Measurements from ENCODE around the gene IL17REL. TPM values are rescaled to one million over a fixed set of nuclear protein-coding genes. Genes with fewer than 3 reads are reported as not detected.

The IL17REL gene
- total RNA-seq, 1 donor from 2014 or later = 0.17 TPM

DNA sequence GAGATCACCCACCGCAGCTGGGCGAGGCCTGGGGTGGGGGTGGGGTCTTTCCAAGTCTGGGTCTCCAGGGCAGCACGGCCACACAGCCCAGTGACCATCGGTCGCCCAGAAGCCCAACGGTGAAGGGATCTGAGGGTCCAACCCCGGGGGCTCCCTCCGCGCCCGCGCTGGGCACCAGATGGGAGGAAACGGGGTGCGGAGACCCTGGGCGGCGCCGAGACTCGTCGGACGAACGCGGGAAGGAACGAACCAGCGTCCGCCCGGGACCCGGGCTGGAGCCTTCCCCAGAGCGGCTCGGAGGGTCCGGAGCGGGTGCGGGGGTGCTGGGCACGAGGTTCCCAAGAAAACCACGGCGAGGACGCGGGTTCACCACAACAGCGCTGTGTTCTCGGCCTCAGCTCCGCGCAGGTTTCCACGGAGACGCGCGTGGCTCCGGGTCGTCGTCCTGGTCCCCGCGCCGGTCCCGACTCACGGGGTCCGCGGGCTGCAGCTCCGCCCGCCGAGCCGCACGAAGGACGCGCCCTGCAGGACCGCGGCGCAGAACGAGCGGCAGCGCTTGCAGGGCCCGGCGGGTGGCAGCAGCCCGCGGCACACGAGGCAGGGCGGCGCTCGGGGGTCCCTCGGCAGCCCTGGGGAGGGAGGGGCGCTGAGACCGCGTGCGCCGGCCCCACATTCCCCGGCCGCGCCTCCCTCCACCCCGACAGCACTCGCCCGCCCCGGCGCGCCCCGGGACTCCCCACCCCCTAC is 2.3 kb upstream of the IL17REL start:
- DNase-seq (ENCODE audit: low spot score) = peak; percentile 83
- H3K27me3 Mint-ChIP-seq (ENCODE audit: low read depth) = peaks cover 18% of the 10 kb centered on the region
- no peak overlapping the region for H3K27ac Mint-ChIP-seq (ENCODE audit: unreplicated experiment)

DNA sequence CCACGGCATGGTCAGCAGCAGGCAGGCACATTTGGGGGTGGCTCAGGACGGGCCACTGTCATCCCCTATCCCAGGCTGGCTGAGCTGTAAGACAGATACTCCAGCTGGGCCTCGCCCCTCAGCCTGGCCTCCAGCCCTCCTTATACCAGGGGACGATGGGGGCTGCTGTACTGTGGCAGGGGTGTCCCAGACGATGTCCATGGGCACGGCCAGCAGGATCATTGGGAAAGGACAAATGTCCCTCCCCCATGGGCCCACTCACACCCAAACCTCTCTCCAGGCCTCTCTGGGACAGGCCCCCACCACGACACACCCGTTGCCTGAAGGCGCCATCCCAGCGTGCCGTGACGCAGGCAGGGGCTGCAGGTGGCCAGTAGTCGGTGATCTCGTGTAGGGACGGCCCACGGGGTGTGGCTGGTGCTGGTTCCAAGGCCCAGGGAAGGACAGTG is 1.5 kb upstream of the IL17REL start:
- Mint-ChIP-seq H3K27ac (ENCODE audit: unreplicated experiment) (no peak overlapping the region), H3K27me3 (ENCODE audit: low read depth) (peaks cover 19% of the 10 kb centered on the region), H3K36me3 (ENCODE audit: low read depth) (peaks cover 1% of the 10 kb centered on the region), H3K4me3 (ENCODE audit: unreplicated experiment) (no peak overlapping the region), H3K9me3 (ENCODE audit: low read depth) (peaks cover 2% of the 10 kb centered on the region), H3K4me1 (ENCODE audit: low read depth) (peaks cover 11% of the 10 kb centered on the region)
- DNase-seq (ENCODE audit: low spot score) = no peak
- TF ChIP-seq CTCF (IDR thresholded peaks at IDR 0.05) = no peak

More for the DNA sequence above, 2.3 kb upstream of the IL17REL start:
- H3K4me3 Mint-ChIP-seq (ENCODE audit: unreplicated experiment) = no peak overlapping the region
- peaks cover 2% of the 10 kb centered on the region for H3K9me3 Mint-ChIP-seq (ENCODE audit: low read depth)
- H3K36me3 Mint-ChIP-seq (ENCODE audit: low read depth) = peaks cover 2% of the 10 kb centered on the region
- peaks cover 11% of the 10 kb centered on the region for H3K4me1 Mint-ChIP-seq (ENCODE audit: low read depth)
- TF ChIP-seq CTCF (IDR thresholded peaks at IDR 0.05) = peak; percentile 34

DNA sequence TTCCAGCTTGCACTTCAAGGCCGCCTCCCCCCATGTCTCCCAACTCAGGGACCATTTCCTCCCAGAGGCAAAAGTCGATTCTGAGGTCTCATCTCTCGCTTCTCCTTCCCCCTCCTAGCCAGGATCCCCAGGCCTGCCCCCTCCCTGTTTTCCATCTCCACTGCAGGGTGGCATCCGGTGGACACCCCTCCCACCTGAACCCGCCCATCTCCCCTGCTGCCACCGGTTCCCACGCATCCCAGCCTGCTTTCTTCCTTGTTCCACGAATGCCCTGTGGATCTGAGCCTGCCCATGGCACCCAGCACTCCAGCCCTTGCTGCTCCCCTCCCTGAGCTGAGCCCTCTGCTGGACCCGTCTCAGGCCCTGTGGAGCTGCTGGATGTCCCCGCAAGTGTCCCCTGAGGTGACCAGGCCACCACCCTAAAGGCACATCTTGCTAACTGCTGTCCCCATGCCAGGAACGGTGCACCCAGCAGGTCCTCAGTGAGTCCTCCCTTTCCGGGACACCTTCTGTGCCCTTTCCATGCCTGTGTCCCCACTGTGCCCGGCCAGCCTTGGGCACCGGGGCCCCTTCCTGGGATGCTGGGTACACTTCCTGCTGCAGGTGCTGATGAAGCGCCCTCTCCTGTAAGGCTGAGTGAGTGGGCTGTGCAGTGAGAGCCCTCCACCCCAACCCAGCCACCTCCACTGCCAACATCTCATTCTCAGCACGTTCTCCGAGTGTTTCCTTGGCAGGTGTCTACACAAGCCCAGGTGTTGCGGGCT is 936 bp downstream of the IL17REL start:
- TF ChIP-seq CTCF (IDR thresholded peaks at IDR 0.05) = no peak
- H3K27me3 Mint-ChIP-seq (ENCODE audit: low read depth) = peaks cover 9% of the 10 kb centered on the region
- no peak overlapping the region for H3K4me3 Mint-ChIP-seq (ENCODE audit: unreplicated experiment)
- no peaks in the 10 kb centered on the region for H3K9me3 Mint-ChIP-seq (ENCODE audit: low read depth)
- DNase-seq (ENCODE audit: low spot score) = no peak
- H3K36me3 Mint-ChIP-seq (ENCODE audit: low read depth) = no peaks in the 10 kb centered on the region
- H3K27ac Mint-ChIP-seq (ENCODE audit: unreplicated experiment) = no peak overlapping the region
- H3K4me1 Mint-ChIP-seq (ENCODE audit: low read depth) = peaks cover 11% of the 10 kb centered on the region

DNA sequence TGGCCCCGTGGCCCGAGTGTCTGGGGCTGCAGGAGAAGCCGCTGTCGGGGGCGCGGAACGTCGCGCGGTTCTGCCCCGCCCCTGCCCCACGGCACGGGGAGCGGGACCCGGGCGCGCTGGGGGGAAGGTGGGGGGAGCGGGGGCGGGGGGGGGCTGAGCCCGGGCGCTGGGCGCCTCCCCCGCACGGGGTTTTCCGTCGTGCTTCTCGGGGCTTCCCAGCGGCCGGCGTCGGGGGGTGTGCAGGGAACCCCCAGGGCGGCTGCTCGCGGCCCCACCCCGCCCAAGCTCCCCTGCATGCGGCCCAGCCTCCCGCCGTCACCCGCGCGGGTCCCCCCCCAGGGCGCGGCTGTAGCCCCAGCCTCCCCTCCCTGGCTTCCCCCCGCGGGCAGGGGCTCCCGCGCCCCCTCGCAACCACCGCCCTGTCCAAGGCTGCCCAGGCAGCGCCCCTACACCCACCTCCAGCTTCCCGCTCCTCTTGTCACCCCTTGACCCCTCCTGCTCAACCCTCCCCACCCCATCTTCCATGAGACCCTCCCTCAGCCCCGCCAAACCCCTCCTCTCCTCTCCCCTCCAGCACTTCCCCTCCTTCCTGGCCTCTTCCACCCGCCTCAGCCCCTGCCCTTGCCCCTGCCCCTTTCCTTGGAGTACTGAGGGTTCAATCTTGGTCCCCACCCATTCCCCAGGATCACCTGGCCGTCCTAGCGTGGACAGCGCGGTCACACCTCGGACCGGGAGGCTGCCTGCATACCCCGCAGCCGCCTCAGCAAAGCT is 1.7 kb downstream of the IL17REL start:
- Mint-ChIP-seq H3K4me3 (ENCODE audit: unreplicated experiment) (no peak overlapping the region), H3K4me1 (ENCODE audit: low read depth) (peaks cover 11% of the 10 kb centered on the region), H3K27me3 (ENCODE audit: low read depth) (peaks cover 9% of the 10 kb centered on the region), H3K36me3 (ENCODE audit: low read depth) (no peaks in the 10 kb centered on the region), H3K27ac (ENCODE audit: unreplicated experiment) (no peak overlapping the region), H3K9me3 (ENCODE audit: low read depth) (no peaks in the 10 kb centered on the region)
- no peak for TF ChIP-seq CTCF (IDR thresholded peaks at IDR 0.05)
- DNase-seq (ENCODE audit: low spot score) = peak; percentile 75
